Measurements from ENCODE around the gene IPPK.

Gene IPPK, protein sequence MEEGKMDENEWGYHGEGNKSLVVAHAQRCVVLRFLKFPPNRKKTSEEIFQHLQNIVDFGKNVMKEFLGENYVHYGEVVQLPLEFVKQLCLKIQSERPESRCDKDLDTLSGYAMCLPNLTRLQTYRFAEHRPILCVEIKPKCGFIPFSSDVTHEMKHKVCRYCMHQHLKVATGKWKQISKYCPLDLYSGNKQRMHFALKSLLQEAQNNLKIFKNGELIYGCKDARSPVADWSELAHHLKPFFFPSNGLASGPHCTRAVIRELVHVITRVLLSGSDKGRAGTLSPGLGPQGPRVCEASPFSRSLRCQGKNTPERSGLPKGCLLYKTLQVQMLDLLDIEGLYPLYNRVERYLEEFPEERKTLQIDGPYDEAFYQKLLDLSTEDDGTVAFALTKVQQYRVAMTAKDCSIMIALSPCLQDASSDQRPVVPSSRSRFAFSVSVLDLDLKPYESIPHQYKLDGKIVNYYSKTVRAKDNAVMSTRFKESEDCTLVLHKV

DNA sequence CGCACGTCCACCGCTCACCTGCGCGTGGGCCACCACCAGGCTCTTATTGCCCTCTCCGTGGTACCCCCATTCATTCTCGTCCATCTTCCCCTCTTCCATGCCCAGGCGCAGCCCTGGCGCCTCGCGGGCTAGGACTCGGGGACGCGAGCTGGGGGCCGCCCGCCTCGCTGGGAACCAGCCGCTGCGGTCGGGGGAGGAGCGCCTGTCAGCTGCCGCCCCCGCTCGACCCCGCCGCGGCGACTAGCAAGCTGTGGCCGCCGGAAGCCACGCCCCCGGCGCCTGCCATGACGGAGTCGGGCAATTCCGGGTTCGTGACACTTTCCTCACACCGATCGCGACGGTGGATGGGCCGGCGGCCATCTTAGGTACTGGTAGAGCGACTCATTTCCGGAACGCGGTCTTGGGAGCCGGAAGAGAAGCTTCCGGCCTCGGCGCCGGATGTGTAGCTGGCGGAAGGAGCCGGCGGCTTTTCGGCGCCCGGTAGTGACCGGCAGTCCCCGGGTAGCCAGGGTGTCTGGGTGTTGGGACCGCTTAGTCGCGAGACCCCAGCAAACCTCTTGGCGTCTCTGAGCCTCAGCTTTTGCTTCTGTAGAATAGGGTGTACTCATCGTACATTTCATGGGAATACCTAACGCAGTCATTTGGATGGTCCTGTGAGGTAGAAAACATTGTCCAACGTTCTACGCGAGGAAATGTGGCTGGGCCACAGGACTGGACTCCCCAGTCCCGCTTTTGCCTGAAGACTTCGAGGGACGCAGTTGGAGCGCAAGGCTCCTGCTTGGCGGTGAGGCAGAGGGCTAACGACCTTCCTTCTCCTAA, at the start of gene IPPK:
Gene IPPK, minus strand, starts transcription at position 242 of the 819 bp plus-strand sequence. Its CDS starts 143 bp downstream, at position 99.
- H3K9ac ChIP-seq (ENCODE audit: low read length) = peak within 1 kb of the TSS; percentile 82
- peak within 1 kb of the TSS; percentile 62; the same call in 1 of the 2 replicates for H3K27ac ChIP-seq (ENCODE audit: low read length)
- H3K4me2 ChIP-seq (ENCODE audit: low read depth, low read length) = peak within 1 kb of the TSS; percentile 88
- TF ChIP-seq EZH2 (optimal IDR thresholded peaks at IDR 0.05; ENCODE audit: low read depth, low read length) = no peak
- TF ChIP-seq, protein P1, sequence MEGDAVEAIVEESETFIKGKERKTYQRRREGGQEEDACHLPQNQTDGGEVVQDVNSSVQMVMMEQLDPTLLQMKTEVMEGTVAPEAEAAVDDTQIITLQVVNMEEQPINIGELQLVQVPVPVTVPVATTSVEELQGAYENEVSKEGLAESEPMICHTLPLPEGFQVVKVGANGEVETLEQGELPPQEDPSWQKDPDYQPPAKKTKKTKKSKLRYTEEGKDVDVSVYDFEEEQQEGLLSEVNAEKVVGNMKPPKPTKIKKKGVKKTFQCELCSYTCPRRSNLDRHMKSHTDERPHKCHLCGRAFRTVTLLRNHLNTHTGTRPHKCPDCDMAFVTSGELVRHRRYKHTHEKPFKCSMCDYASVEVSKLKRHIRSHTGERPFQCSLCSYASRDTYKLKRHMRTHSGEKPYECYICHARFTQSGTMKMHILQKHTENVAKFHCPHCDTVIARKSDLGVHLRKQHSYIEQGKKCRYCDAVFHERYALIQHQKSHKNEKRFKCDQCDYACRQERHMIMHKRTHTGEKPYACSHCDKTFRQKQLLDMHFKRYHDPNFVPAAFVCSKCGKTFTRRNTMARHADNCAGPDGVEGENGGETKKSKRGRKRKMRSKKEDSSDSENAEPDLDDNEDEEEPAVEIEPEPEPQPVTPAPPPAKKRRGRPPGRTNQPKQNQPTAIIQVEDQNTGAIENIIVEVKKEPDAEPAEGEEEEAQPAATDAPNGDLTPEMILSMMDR (IDR thresholded peaks at IDR 0.05; ENCODE audit: low read length) = no peak
- no peak for TF ChIP-seq EZH2phosphoT487 (IDR thresholded peaks at IDR 0.05; ENCODE audit: low read length)
- no peaks in the 10 kb centered on the region for H4K20me1 ChIP-seq (ENCODE audit: insufficient read depth, low read length)
- H3K4me3 ChIP-seq (ENCODE audit: low read length) = peak within 1 kb of the TSS; percentile 98
- peak within 1 kb of the TSS; percentile 99 for H2AFZ ChIP-seq (ENCODE audit: low read length)
- H3K4me1 ChIP-seq (ENCODE audit: low read length) = peaks cover 7% of the 10 kb centered on the region
- peaks cover 9% of the 10 kb centered on the region for H3F3A ChIP-seq (ENCODE audit: insufficient read depth, low read length)
- no peaks in the 10 kb centered on the region for H3K27me3 ChIP-seq (replicated peaks; ENCODE audit: insufficient read depth, low read length)
- no peaks in the 10 kb centered on the region; the same call in 1 of the 2 replicates for H3K36me3 ChIP-seq (replicated peaks; ENCODE audit: insufficient read depth, low read length)
- peak; percentile 99 for DNase-seq
- no peaks in the 10 kb centered on the region for H3K9me2 ChIP-seq (replicated peaks; ENCODE audit: insufficient read depth, low read length)
- H3K9me3 ChIP-seq (replicated peaks; ENCODE audit: insufficient read depth, low read length) = no peaks in the 10 kb centered on the region
- H3K79me2 ChIP-seq (ENCODE audit: low read length) = peaks cover 58% of the 10 kb centered on the region

DNA sequence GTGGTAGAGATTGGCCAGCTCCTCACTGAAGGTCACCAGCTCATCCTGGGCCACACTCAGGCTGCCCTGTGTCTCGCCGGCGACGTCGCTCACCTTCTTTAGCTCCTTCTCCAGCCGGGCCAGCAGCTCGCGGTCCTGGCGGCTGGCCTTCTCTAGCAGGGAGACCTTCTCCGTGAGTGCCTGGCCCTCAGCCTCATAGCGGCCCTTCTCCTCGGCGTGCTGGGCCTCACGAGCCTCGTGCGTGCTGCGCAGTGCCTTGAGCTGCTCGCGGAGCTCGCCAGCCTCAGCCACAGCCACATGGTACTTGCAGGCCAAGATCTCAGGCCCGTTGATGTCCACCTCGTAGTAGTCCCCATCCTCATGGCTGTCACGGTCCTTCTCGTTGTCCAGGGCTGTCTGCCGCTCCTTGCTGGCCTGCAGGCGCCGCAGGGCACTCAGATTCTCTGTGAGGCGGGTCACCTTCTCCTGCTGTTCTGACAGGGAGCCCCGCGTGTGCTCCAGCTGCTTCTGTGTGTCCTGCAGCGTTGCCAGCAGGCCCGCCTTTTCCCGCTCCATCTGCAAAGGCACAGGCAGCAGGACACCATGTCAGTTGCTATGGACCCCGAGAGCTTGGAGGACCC, 49.2 kb upstream of the IPPK start:
- H3K9me2 ChIP-seq (replicated peaks; ENCODE audit: insufficient read depth, low read length) = no peaks in the 10 kb centered on the region
- peaks cover 94% of the 10 kb centered on the region for H3K79me2 ChIP-seq (ENCODE audit: low read length)
- peaks cover 38% of the 10 kb centered on the region for H3K36me3 ChIP-seq (replicated peaks; ENCODE audit: insufficient read depth, low read length)
- no peak overlapping the region for H3K27ac ChIP-seq (ENCODE audit: low read length)
- H3F3A ChIP-seq (ENCODE audit: insufficient read depth, low read length) = peaks cover 44% of the 10 kb centered on the region
- H3K9ac ChIP-seq (ENCODE audit: low read length) = no peak overlapping the region
- no peaks in the 10 kb centered on the region for H3K27me3 ChIP-seq (replicated peaks; ENCODE audit: insufficient read depth, low read length)
- H3K4me3 ChIP-seq (ENCODE audit: low read length) = no peak overlapping the region
- TF ChIP-seq EZH2phosphoT487 (IDR thresholded peaks at IDR 0.05; ENCODE audit: low read length) = no peak
- TF ChIP-seq, protein P1 (IDR thresholded peaks at IDR 0.05; ENCODE audit: low read length) = no peak
- TF ChIP-seq EZH2 (optimal IDR thresholded peaks at IDR 0.05; ENCODE audit: low read depth, low read length) = no peak
- DNase-seq = no peak
- no peak overlapping the region for H3K4me2 ChIP-seq (ENCODE audit: low read depth, low read length)
- H4K20me1 ChIP-seq (ENCODE audit: insufficient read depth, low read length) = no peaks in the 10 kb centered on the region
- H3K9me3 ChIP-seq (replicated peaks; ENCODE audit: insufficient read depth, low read length) = no peaks in the 10 kb centered on the region
- no peak overlapping the region for H2AFZ ChIP-seq (ENCODE audit: low read length)
- peaks cover 87% of the 10 kb centered on the region for H3K4me1 ChIP-seq (ENCODE audit: low read length)

DNA sequence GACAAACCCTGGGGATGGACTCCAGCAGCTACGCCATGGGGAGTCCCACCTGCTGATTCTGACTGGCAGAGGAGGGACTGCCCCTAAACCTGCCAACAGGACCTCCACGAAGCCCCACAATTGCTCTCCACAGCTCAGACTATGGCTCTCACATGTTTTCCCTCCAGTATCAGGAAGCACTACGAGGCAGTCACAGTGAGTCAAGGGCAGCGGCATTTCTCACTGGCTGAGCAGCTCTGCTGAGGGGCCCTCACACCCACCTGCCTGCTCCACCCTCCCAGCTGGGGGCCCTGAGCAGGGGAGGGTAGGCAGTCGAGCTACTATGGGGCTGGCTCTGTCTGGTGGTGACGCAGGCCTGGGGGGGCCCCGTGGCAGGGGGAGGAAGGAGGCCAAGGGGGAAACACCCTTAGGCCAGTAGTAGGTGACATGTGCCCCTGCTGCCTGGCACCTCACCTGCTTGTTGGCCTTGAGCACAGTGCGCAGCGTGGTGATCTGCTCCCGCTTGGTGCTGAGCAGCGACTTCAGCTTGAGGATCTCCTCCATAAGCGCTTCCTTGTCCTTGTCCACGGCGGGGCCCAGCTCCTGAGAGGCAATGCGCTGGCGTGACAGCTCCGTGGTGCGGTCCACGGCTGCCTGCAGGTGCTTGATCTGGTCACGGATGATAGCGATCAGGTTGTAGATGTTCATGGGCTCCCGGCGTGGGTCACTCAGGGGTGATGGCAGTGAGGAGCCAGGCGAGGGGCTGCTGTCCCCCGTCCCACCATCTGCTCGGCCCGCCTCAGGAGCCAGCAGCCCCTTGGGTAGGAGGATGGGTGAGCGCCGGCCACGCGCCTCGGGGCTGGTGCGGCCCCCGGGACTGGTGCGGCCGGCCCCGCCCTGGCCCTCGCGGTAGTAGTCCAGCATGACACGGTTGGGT, 48.4 kb upstream of the IPPK start:
- peaks cover 44% of the 10 kb centered on the region for H3F3A ChIP-seq (ENCODE audit: insufficient read depth, low read length)
- TF ChIP-seq EZH2phosphoT487 (IDR thresholded peaks at IDR 0.05; ENCODE audit: low read length) = no peak
- TF ChIP-seq EZH2 (optimal IDR thresholded peaks at IDR 0.05; ENCODE audit: low read depth, low read length) = no peak
- TF ChIP-seq, protein P1 (IDR thresholded peaks at IDR 0.05; ENCODE audit: low read length) = no peak
- peaks cover 94% of the 10 kb centered on the region for H3K79me2 ChIP-seq (ENCODE audit: low read length)
- no peaks in the 10 kb centered on the region for H3K27me3 ChIP-seq (replicated peaks; ENCODE audit: insufficient read depth, low read length)
- peak overlapping the region; percentile 72; the same call in 1 of the 2 replicates for H3K27ac ChIP-seq (ENCODE audit: low read length)
- no peaks in the 10 kb centered on the region for H4K20me1 ChIP-seq (ENCODE audit: insufficient read depth, low read length)
- 0 out of 2 replicates have a peak overlapping the region, but pooled peaks have one; percentile 72 for H3K4me2 ChIP-seq (ENCODE audit: low read depth, low read length)
- no peak for DNase-seq
- H3K9ac ChIP-seq (ENCODE audit: low read length) = no peak overlapping the region
- H3K36me3 ChIP-seq (replicated peaks; ENCODE audit: insufficient read depth, low read length) = peaks cover 43% of the 10 kb centered on the region; the same call in 1 of the 2 replicates
- no peak overlapping the region for H2AFZ ChIP-seq (ENCODE audit: low read length)
- no peaks in the 10 kb centered on the region for H3K9me2 ChIP-seq (replicated peaks; ENCODE audit: insufficient read depth, low read length)
- peaks cover 87% of the 10 kb centered on the region for H3K4me1 ChIP-seq (ENCODE audit: low read length)
- H3K9me3 ChIP-seq (replicated peaks; ENCODE audit: insufficient read depth, low read length) = no peaks in the 10 kb centered on the region
- H3K4me3 ChIP-seq (ENCODE audit: low read length) = no peak overlapping the region
